Upper lobe of left lung (tissue), 6 donors: Measurements from ENCODE around the gene PSMB7. TPM values are rescaled to one million over a fixed set of nuclear protein-coding genes. Genes with fewer than 3 reads are reported as not detected.

Experiments
- ATAC-seq, 2 donors: fragments of 200-7000 bp; cut with Tn5 transposase; one replicate each; pipeline ENCODE4 v1.9.1; 2022; ENCODE audit warnings: mild to moderate bottlenecking in 2 of 2, moderate library complexity in 2 of 2; ENCODE audit not compliant: low FRiP score in 2 of 2
- DNase-seq, 2 donors: peaks; one replicate each; pipeline ENCODE4 v3.0.0-alpha.2; 2019 to 2020
- H3K27ac ChIP-seq, 4 donors: fragments of 200-600 bp; sonication (generic); one replicate each; pipeline ENCODE4 v1.5.1; 2016 to 2019
- H3K27me3 ChIP-seq, 4 donors: fragments of 200-600 bp; sonication (generic); one replicate each; pipeline ENCODE4 v1.5.1; 2017 to 2019
- H3K36me3 ChIP-seq, 4 donors: fragments of 200-600 bp; sonication (generic); one replicate each; pipeline ENCODE4 v1.5.1; 2016 to 2019
- H3K4me1 ChIP-seq, 4 donors: fragments of 200-600 bp; sonication (generic); one replicate each; pipeline ENCODE4 v1.5.1; 2018 to 2019
- H3K4me3 ChIP-seq, 4 donors: fragments of 200-600 bp; sonication (generic); one replicate each; pipeline ENCODE4 v1.5.1; 2017 to 2019; ENCODE audit warnings: mild to moderate bottlenecking in 2 of 4, moderate library complexity in 1 of 4
- H3K9me3 ChIP-seq, 4 donors: fragments of 200-600 bp; sonication (generic); one replicate each; pipeline ENCODE4 v1.5.1; 2018 to 2019
- EP300 ChIP-seq, 4 donors: sonication (generic); formaldehyde crosslinking; IDR thresholded peaks; one replicate each; pipeline ENCODE4 v1.5.1; 2017; ENCODE audit warnings: antibody characterized with exemption in 4 of 4, control low read depth in 2 of 4
- POLR2A ChIP-seq, 4 donors: fragments of 450-650 bp; IDR thresholded peaks; one replicate each; pipeline ENCODE4 v1.5.1; 2016 to 2017; ENCODE audit warnings: antibody characterized with exemption in 4 of 4, mild to moderate bottlenecking in 2 of 4
- POLR2AphosphoS5 ChIP-seq, 2 donors: sonication (generic); formaldehyde crosslinking; IDR thresholded peaks; one replicate each; pipeline ENCODE4 v1.5.1; 2017; ENCODE audit warnings: antibody characterized with exemption in 2 of 2
- WGBS, 2 donors: methylation state at CpG; one replicate each; pipeline ENCODE4 v1.1.5; 2017 to 2018; 5-methylcytosine and 5-hydroxymethylcytosine counted together
- total RNA-seq, 6 donors: library from RNA; depleted of rRNA in 4 of 6; stranded (reverse); fragments of >200 nt in 4 of 6; gene quantifications; one replicate each; pipeline versions ENCODE4 v1.1.0 to v1.2.1, GENCODE V29; 2016 to 2021
- TF ChIP-seq, protein P1 (sequence below), 6 experiments: fragments of 450-650 bp in 4 of 6; fragments of 200-600 bp in 2 of 6; sonication (generic) in 2 of 6; IDR thresholded peaks; one replicate each; pipeline ENCODE4 v1.5.1; 2016 to 2019; ENCODE audit warnings: antibody characterized with exemption in 6 of 6
- donor health status: DM: no; HTN: no; CAD: no; lungs with moderate emphysema.
- donor health status: DM: no; HTN: yes; CAD: no; lungs with severe emphysema.

The PSMB7 gene
- total RNA-seq, 6 donors from 2014 or later = 17.8 to 112 (median 87.1) TPM

DNA sequence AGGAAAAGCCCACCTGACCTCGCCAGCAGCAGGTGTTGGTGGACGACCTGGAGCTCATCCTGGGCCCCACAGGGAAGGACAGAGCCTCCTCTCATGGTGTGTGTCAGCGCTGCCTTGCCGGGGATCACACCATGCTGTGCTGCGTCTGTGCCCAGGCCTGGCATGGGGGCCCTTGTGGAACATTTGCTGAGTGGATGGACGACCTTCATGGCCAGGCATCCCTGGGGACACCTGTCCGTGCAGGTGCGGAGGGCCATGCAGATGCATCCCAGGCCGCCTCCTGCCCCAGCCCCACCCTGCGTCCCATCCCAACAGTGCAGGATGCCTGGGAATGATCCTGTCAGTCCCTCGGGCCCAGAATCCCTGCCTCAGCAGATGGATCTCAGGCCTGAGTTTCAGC lies 83.7 kb downstream of the PSMB7 start:
- Histone ChIP-seq H3K9me3 (no peaks in the 10 kb centered on the region), H3K36me3 (peaks cover 8 to 84% (median 64%) of the 10 kb centered on the region in 4 donors), H3K4me1 (no peaks in the 10 kb centered on the region), H3K27ac (no peak overlapping the region), H3K27me3 (no peaks in the 10 kb centered on the region), H3K4me3 (no peak overlapping the region)
- ATAC-seq (no peak), DNase-seq (peak in 1 of 2 donors; percentile 62)
- WGBS, 2 donors = 92% methylated on average over 11 of the region's 11 CpGs; no CpG with 5 or more reads in 1 of the 2 donors
- TF ChIP-seq, protein P1, sequence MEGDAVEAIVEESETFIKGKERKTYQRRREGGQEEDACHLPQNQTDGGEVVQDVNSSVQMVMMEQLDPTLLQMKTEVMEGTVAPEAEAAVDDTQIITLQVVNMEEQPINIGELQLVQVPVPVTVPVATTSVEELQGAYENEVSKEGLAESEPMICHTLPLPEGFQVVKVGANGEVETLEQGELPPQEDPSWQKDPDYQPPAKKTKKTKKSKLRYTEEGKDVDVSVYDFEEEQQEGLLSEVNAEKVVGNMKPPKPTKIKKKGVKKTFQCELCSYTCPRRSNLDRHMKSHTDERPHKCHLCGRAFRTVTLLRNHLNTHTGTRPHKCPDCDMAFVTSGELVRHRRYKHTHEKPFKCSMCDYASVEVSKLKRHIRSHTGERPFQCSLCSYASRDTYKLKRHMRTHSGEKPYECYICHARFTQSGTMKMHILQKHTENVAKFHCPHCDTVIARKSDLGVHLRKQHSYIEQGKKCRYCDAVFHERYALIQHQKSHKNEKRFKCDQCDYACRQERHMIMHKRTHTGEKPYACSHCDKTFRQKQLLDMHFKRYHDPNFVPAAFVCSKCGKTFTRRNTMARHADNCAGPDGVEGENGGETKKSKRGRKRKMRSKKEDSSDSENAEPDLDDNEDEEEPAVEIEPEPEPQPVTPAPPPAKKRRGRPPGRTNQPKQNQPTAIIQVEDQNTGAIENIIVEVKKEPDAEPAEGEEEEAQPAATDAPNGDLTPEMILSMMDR (IDR thresholded peaks at IDR 0.05) = no peak
- TF ChIP-seq EP300 (IDR thresholded peaks at IDR 0.05) (no peak), POLR2A (IDR thresholded peaks at IDR 0.05) (no peak), POLR2AphosphoS5 (IDR thresholded peaks at IDR 0.05) (no peak)

DNA sequence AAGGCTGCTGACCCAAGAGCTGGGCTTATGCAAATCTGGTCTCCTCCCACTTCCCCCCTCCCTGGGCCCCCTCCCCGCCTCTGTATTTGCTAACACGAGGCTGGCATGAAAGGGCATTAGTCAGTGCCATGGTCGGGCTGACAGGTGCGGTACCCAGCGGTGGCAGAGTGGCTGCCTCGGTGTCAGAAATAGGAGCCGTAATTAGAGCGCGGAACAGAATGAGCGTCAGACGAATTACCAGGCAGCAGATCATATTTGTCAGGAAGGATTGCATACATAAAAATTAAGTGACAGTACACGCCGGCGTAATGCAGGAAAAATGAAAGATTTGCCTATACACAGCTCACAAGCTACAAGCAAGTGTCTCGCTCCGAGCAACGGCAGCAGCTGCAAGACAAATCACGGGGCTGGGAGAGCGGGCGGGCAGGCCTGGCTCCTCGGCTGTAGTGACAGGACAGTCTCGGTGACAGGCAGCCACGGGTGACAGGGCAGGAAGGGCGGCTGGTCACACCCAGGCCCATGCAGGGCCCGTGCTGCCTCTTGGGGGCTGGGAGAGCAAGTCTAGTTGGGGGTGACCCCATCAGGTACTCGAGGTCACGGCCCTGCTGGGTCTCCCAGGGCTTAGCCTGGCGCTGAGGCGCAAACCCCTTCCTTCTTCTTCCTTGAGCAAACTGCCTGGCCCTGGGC lies 85.1 kb downstream of the PSMB7 start:
- H3K4me1 ChIP-seq = no peaks in the 10 kb centered on the region
- no peak overlapping the region for H3K27ac ChIP-seq
- peaks cover 12 to 90% (median 68%) of the 10 kb centered on the region in 4 donors for H3K36me3 ChIP-seq
- ATAC-seq (no peak), DNase-seq (peak in 1 of 2 donors; percentile 63)
- no peaks in the 10 kb centered on the region for H3K9me3 ChIP-seq
- H3K27me3 ChIP-seq = no peaks in the 10 kb centered on the region
- TF ChIP-seq EP300 (IDR thresholded peaks at IDR 0.05) (no peak), POLR2AphosphoS5 (IDR thresholded peaks at IDR 0.05) (no peak), POLR2A (IDR thresholded peaks at IDR 0.05) (no peak)
- TF ChIP-seq, protein P1 (IDR thresholded peaks at IDR 0.05) = no peak
- WGBS, 2 donors = 90 to 91% methylated on average over 18 to 29 of the region's 29 CpGs
- H3K4me3 ChIP-seq = no peak overlapping the region

DNA sequence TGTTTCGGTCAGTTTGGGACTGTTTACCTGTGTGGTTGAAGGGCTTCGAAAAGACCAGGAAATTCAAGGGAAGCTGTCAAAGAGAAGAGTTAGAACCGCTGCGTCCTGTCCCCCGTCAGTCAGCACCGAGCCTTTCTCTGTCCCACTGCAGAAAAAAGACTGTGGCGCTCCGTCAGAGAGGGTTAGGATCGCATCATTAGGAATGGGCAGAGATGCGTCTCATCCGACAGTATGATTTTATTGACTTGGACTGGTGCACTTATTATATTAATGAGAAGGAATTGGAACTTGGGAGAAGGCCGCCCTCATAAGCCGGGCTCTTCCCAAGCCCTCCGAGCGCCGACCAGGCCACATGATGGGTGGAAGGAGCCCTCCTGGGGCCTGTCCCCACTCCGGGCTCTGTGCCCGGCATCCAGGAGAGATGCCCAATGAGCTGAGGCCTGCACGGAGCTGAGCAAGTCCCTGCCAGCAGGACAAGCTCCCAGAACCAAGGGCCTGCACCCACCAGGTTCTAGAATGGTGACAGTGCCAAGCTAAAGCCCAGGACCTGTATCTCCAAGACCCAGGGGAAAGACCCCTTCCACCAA lies 85.9 kb downstream of the PSMB7 start:
- no peaks in the 10 kb centered on the region for H3K4me1 ChIP-seq
- peak in 1 of 2 donors; percentile 54 for DNase-seq
- no peaks in the 10 kb centered on the region for H3K9me3 ChIP-seq
- no peak for TF ChIP-seq POLR2AphosphoS5 (IDR thresholded peaks at IDR 0.05)
- TF ChIP-seq EP300 (IDR thresholded peaks at IDR 0.05) = no peak
- TF ChIP-seq POLR2A (IDR thresholded peaks at IDR 0.05) = no peak
- TF ChIP-seq, protein P1 (IDR thresholded peaks at IDR 0.05) = no peak
- WGBS, 2 donors = 89 to 92% methylated on average over 18 to 19 of the region's 19 CpGs
- peaks cover 12 to 86% (median 62%) of the 10 kb centered on the region in 4 donors for H3K36me3 ChIP-seq
- no peak overlapping the region for H3K27ac ChIP-seq
- no peak overlapping the region for H3K4me3 ChIP-seq
- no peaks in the 10 kb centered on the region for H3K27me3 ChIP-seq
- no peak for ATAC-seq

DNA sequence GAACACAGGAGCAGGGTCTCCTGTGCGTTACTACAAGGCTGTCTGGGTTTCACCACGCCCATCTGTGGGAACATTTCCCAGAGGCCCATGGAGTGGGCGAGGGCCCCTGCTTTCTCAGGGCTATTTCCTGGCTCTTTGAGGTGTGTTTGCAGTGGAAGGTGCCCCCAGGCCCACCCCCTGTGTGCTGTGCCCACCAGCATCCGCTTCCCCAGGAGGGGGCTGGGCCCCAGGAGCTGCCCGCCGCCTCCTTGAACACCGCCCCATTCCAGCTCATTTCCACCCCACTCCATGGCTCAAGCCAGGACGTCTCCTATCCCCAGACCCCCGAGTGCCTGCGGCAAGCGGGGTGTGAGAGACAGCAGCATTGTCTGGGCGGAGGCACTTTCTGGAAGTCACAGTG lies 87.0 kb downstream of the PSMB7 start:
- WGBS, 2 donors = 96 to 99% methylated on average over 10 to 12 of the region's 12 CpGs
- Histone ChIP-seq H3K27ac (no peak overlapping the region), H3K36me3 (peaks cover 12 to 81% (median 66%) of the 10 kb centered on the region in 4 donors), H3K9me3 (no peaks in the 10 kb centered on the region), H3K27me3 (no peaks in the 10 kb centered on the region), H3K4me1 (no peaks in the 10 kb centered on the region), H3K4me3 (no peak overlapping the region)
- no peak for TF ChIP-seq POLR2AphosphoS5 (IDR thresholded peaks at IDR 0.05)
- no peak for TF ChIP-seq POLR2A (IDR thresholded peaks at IDR 0.05)
- TF ChIP-seq EP300 (IDR thresholded peaks at IDR 0.05) = no peak
- TF ChIP-seq, protein P1 (IDR thresholded peaks at IDR 0.05) = no peak
- DNase-seq = peak in 1 of 2 donors; percentile 37
- no peak for ATAC-seq
